Left ventricle myocardium inferior (tissue), 1 donor: ENCODE results near the gene PVALEF. TPM values are rescaled to one million over a fixed set of nuclear protein-coding genes. Genes with fewer than 3 reads are reported as not detected.

Experiments
- DNase-seq: peaks from one replicate; pipeline ENCODE4 v3.0.0-alpha.2; 2020
- H3K27ac ChIP-seq: fragments of 200-600 bp; replicated peaks from 2 replicates; pipeline ENCODE4 v1.8.0; 2021
- H3K27me3 ChIP-seq: fragments of 200-600 bp; 2 replicates; pipeline ENCODE4 v1.8.0; 2021; ENCODE audit warnings: low read depth
- H3K36me3 ChIP-seq: fragments of 200-600 bp; 2 replicates; pipeline ENCODE4 v1.8.0; 2021
- H3K4me1 ChIP-seq: fragments of 200-600 bp; 2 replicates; pipeline ENCODE4 v1.8.0; 2021
- H3K4me3 ChIP-seq: fragments of 200-600 bp; 2 replicates; pipeline ENCODE4 v1.8.0; 2021; ENCODE audit warnings: mild to moderate bottlenecking, moderate library complexity
- H3K9me3 ChIP-seq: fragments of 200-600 bp; replicated peaks from 2 replicates; pipeline ENCODE4 v1.8.0; 2021
- CTCF ChIP-seq: fragments of 200-600 bp; IDR thresholded peaks from 2 replicates; pipeline ENCODE4 v1.8.0; 2021; ENCODE audit warnings: antibody characterized with exemption, mild to moderate bottlenecking, borderline replicate concordance
- intact Hi-C: fragments of 100-400 bp; cut with micrococcal nuclease; formaldehyde crosslinking; loops from one replicate; pipeline ENCODE4 v1.11.0; 2022
- total RNA-seq: library from RNA; stranded (reverse); fragmentation: NEBNext Ultra II Directional; extraction: Animal tissue kit (Norgen Biotek cat#: 25700); gene quantifications from one replicate; pipeline ENCODE4 v1.2.1, GENCODE V29; 2021
- donor health status: DM: no; HTN: yes; CAD: no; lungs with severe emphysema.

Gene PVALEF
- total RNA-seq, 1 donor from 2014 or later = not detected

GRCh38 chr17:81184555-81184954 is 19.2 kb downstream of the PVALEF start:
- Histone ChIP-seq H3K27me3 (peaks cover 29% of the 10 kb centered on the region), H3K9me3 (no peaks in the 10 kb centered on the region), H3K27ac (no peak overlapping the region), H3K4me1 (peaks cover 8% of the 10 kb centered on the region), H3K36me3 (peaks cover 3% of the 10 kb centered on the region), H3K4me3 (no peak overlapping the region)
- no peak for DNase-seq
- TF ChIP-seq CTCF = no peak
- intact Hi-C loops = no loop called here

DNA sequence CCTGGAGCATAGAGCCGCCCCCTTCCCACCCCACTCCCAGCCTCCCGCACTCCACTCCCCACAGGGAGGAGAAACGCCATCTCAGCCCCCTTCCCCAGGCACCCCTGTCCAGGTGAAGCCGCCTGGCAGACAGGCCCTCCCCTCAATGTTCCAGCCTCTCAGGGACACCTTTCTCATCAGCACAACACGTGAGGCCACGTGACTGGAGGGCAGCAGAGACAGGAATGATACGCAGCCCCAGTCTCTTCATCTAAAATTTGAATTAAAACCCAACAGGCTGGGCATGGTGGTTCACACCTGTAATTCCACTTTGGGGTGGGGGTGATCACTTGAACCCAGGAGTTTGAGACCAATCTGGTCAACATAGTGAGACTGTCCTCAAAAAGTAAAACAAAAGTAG is 20.9 kb downstream of the PVALEF start:
- DNase-seq = no peak
- peaks cover 29% of the 10 kb centered on the region for H3K27me3 ChIP-seq
- no peaks in the 10 kb centered on the region for H3K4me1 ChIP-seq
- no peak overlapping the region for H3K4me3 ChIP-seq
- no peak for TF ChIP-seq CTCF
- H3K9me3 ChIP-seq = no peaks in the 10 kb centered on the region
- H3K36me3 ChIP-seq = peaks cover 6% of the 10 kb centered on the region
- no peak overlapping the region for H3K27ac ChIP-seq
- intact Hi-C loops = no loop called here

DNA sequence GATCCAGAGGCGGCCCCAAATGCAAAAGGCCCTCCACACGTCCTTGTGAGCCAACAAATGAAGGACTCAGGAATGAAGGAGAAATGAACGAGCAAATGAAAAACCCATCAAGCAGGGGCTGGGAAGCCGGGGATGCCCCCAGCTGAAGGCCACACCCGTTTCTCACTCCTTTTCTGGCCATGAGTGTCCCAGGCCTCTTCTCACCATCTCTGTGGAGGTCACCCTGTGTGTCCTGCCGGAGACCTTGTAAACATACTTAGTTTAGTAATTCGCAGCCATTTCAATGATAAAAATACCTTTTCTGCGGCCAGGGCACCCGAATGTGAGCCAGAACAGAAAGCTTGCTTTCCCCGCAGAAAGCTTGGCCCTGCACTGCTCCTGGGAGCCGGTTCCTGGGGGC is 21.8 kb downstream of the PVALEF start:
- Histone ChIP-seq H3K9me3 (no peaks in the 10 kb centered on the region), H3K4me3 (no peak overlapping the region), H3K36me3 (peaks cover 6% of the 10 kb centered on the region), H3K27ac (no peak overlapping the region), H3K27me3 (peaks cover 24% of the 10 kb centered on the region), H3K4me1 (no peaks in the 10 kb centered on the region)
- TF ChIP-seq CTCF = no peak
- DNase-seq = no peak
- intact Hi-C loops = no loop called here

DNA sequence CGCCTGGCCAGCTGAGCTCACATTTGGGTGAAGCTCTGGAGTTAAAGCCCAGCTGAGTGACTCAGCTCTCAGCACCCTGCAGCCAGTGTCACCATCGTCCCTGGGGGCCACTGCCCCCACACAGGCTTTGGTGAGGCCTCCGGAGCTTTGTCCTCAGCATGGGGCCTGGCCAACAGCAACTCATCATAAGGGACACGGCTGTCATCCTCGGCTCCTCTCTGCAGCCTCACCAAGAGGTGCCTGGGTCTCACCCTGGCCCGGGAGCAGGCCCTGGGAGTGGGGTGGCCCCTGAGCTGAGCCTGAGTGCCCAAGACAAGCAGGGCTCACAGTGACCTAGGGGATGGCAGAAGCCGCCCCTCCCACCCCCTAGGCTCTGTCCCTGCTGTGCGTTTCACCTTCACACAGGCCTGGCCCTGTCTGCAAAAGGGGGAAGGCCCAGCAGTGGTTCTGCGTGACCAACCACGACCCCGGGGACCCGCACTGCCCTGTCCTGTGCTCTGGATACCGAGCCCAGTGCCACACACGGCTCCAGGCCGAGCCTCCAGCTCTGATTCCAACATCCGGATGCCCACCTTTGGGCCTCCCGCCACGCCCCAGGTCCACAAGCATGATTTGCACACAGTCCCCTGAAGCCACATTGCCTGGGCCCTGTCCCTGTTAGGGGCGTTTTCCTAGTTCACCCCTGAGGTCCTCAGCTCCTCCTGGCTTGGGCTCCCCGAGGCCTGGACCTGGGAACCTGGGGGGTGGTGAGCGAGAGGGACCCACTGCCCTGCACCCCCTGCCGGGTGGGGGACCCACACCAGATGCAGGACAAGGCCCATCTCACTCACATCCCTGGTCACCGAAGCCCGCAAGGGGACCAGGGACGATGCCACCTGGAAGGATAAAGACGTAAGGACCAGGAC is 22.5 kb downstream of the PVALEF start:
- DNase-seq = no peak
- H3K27ac ChIP-seq = no peak overlapping the region
- H3K9me3 ChIP-seq = no peaks in the 10 kb centered on the region
- no peak for TF ChIP-seq CTCF
- H3K27me3 ChIP-seq = peaks cover 17% of the 10 kb centered on the region
- intact Hi-C loops = no loop called here
- H3K36me3 ChIP-seq = peaks cover 6% of the 10 kb centered on the region
- no peaks in the 10 kb centered on the region for H3K4me1 ChIP-seq
- H3K4me3 ChIP-seq = no peak overlapping the region

GRCh38 chr17:81188491-81188840 is 23.2 kb downstream of the PVALEF start:
- Histone ChIP-seq H3K27ac (no peak overlapping the region), H3K27me3 (peaks cover 10% of the 10 kb centered on the region), H3K4me3 (no peak overlapping the region), H3K4me1 (no peaks in the 10 kb centered on the region), H3K36me3 (peaks cover 6% of the 10 kb centered on the region), H3K9me3 (no peaks in the 10 kb centered on the region)
- intact Hi-C loops = no loop called here
- no peak for DNase-seq
- no peak for TF ChIP-seq CTCF
